PC-3 (cell line): ENCODE measurements around the gene ADAM12.

ENCODE experiments used
- CTCF ChIP-seq: fragments of 300-600 bp; sonication (generic); conservative IDR thresholded peaks from 2 replicates; pipeline ENCODE4 v1.5.1; 2017; ENCODE audit warnings: antibody characterized with exemption, low read depth, mild to moderate bottlenecking, low read length
- EZH2 ChIP-seq: fragments of 300-600 bp; sonication (generic); IDR thresholded peaks from one replicate; pipeline ENCODE4 v1.6.1; 2017; ENCODE audit warnings: antibody characterized with exemption, mild to moderate bottlenecking, low read length; ENCODE audit not compliant: unreplicated experiment

GRCh38 chr10:126006264-126006663, 382.0 kb downstream of the ADAM12 start:
- TF ChIP-seq CTCF: no peak
- TF ChIP-seq EZH2: no peak
